ENCODE results near the gene CCNB1. TPM values are rescaled to one million over a fixed set of nuclear protein-coding genes. Genes with fewer than 3 reads are reported as not detected.

Gene CCNB1
- total RNA-seq, 1 donor from 2014 or later: 32.6 TPM

- Histone ChIP-seq H3K27me3 (ENCODE audit: control insufficient read depth, insufficient read depth, low read length) (no peaks in the 10 kb centered on the region), H3K36me3 (ENCODE audit: control insufficient read depth, insufficient read depth, low read length) (no peaks in the 10 kb centered on the region), H3K4me3 (ENCODE audit: low read depth, low read length) (no peak overlapping the region)
- DNase-seq (ENCODE audit: low read depth): no peak
- no peak for TF ChIP-seq CTCF (IDR thresholded peaks at IDR 0.05; ENCODE audit: insufficient read depth, low read length, poor library complexity, severe bottlenecking)
Observed at GRCh38 chr5:69148981-69149675, 17.8 kb upstream of the CCNB1 start.

- no peak for TF ChIP-seq CTCF (IDR thresholded peaks at IDR 0.05; ENCODE audit: insufficient read depth, low read length, poor library complexity, severe bottlenecking)
- Histone ChIP-seq H3K36me3 (ENCODE audit: control insufficient read depth, insufficient read depth, low read length) (no peaks in the 10 kb centered on the region), H3K27me3 (ENCODE audit: control insufficient read depth, insufficient read depth, low read length) (no peaks in the 10 kb centered on the region), H3K4me3 (ENCODE audit: low read depth, low read length) (no peak overlapping the region)
- DNase-seq (ENCODE audit: low read depth): no peak
Observed at GRCh38 chr5:69149676-69150010, 17.3 kb upstream of the CCNB1 start.

- no peak for TF ChIP-seq CTCF (IDR thresholded peaks at IDR 0.05; ENCODE audit: insufficient read depth, low read length, poor library complexity, severe bottlenecking)
- H3K4me3 ChIP-seq (ENCODE audit: low read depth, low read length): no peak overlapping the region
- DNase-seq (ENCODE audit: low read depth): no peak
- H3K27me3 ChIP-seq (ENCODE audit: control insufficient read depth, insufficient read depth, low read length): no peaks in the 10 kb centered on the region
- H3K36me3 ChIP-seq (ENCODE audit: control insufficient read depth, insufficient read depth, low read length): no peaks in the 10 kb centered on the region
Observed at GRCh38 chr5:69152731-69153130, 14.2 kb upstream of the CCNB1 start.

- H3K4me3 ChIP-seq (ENCODE audit: low read depth, low read length): no peak overlapping the region
- TF ChIP-seq CTCF (IDR thresholded peaks at IDR 0.05; ENCODE audit: insufficient read depth, low read length, poor library complexity, severe bottlenecking): no peak
- H3K36me3 ChIP-seq (ENCODE audit: control insufficient read depth, insufficient read depth, low read length): no peaks in the 10 kb centered on the region
- no peak for DNase-seq (ENCODE audit: low read depth)
- H3K27me3 ChIP-seq (ENCODE audit: control insufficient read depth, insufficient read depth, low read length): no peaks in the 10 kb centered on the region
Observed at GRCh38 chr5:69156456-69156855, 10.5 kb upstream of the CCNB1 start.

GRCh38 chr5:69158039-69158438 is 8.9 kb upstream of the CCNB1 start:
- Histone ChIP-seq H3K36me3 (ENCODE audit: control insufficient read depth, insufficient read depth, low read length) (no peaks in the 10 kb centered on the region), H3K4me3 (ENCODE audit: low read depth, low read length) (no peak overlapping the region), H3K27me3 (ENCODE audit: control insufficient read depth, insufficient read depth, low read length) (no peaks in the 10 kb centered on the region)
- no peak for DNase-seq (ENCODE audit: low read depth)
- no peak for TF ChIP-seq CTCF (IDR thresholded peaks at IDR 0.05; ENCODE audit: insufficient read depth, low read length, poor library complexity, severe bottlenecking)

GRCh38 chr5:69160651-69161050 is 6.3 kb upstream of the CCNB1 start:
- Histone ChIP-seq H3K36me3 (ENCODE audit: control insufficient read depth, insufficient read depth, low read length) (no peaks in the 10 kb centered on the region), H3K27me3 (ENCODE audit: control insufficient read depth, insufficient read depth, low read length) (no peaks in the 10 kb centered on the region), H3K4me3 (ENCODE audit: low read depth, low read length) (no peak overlapping the region)
- no peak for TF ChIP-seq CTCF (IDR thresholded peaks at IDR 0.05; ENCODE audit: insufficient read depth, low read length, poor library complexity, severe bottlenecking)
- DNase-seq (ENCODE audit: low read depth): no peak

All from kidney epithelial cell (primary cell).